Measurements from ENCODE around the gene RIT1.

DNA sequence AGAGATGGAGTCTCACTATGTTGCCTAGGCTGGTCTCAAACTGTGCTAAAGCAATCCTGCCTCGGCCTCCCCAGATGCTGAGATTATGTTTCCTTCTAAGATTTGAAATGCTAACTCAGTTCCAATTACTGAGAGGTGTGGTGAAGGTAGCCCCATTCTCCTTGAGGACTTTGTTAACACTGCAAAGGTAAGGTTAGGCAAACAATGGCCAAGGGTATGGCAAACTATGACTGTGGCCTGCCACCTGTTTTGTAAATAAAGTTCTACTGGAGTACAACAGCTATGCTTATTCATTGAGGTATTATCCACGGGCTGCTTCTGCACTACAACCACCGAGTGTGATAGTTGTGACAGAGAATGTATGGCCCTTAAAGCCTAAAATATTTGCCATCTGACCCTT lies 9.6 kb upstream of the RIT1 start:
- TF ChIP-seq CTCF (IDR thresholded peaks at IDR 0.05; ENCODE audit: insufficient read depth, low read length, poor library complexity, severe bottlenecking) (no peak), EZH2phosphoT487 (conservative IDR thresholded peaks at IDR 0.05; ENCODE audit: low read length) (no peak)

Data from SU-DHL-6 (cell line).